ENCODE data around the gene ARHGAP18.

The ARHGAP18 gene

GRCh38 chr6:129717277-129717676, 7.3 kb upstream of the ARHGAP18 start:
- peak; percentile 71 for DNase-seq

- DNase-seq = no peak
Measured at GRCh38 chr6:129713806-129714333, 3.9 kb upstream of the ARHGAP18 start.

GRCh38 chr6:129711271-129711631, 1.3 kb upstream of the ARHGAP18 start:
- DNase-seq = no peak

GRCh38 chr6:129710450-129711270, 683 bp upstream of the ARHGAP18 start:
- no peak for DNase-seq

- DNase-seq = peak; percentile 55
Measured at GRCh38 chr6:129709196-129709768, 695 bp downstream of the ARHGAP18 start.

GRCh38 chr6:129708496-129709195, 1.3 kb downstream of the ARHGAP18 start:
- DNase-seq = no peak

- no peak for DNase-seq
Measured at GRCh38 chr6:129707882-129708495, 2.0 kb downstream of the ARHGAP18 start.

- no peak for DNase-seq
Measured at GRCh38 chr6:129707028-129707427, 2.9 kb downstream of the ARHGAP18 start.

GRCh38 chr6:129705212-129705611, 4.8 kb downstream of the ARHGAP18 start:
- no peak for DNase-seq

- no peak for DNase-seq
Measured at GRCh38 chr6:129704708-129705107, 5.3 kb downstream of the ARHGAP18 start.

GRCh38 chr6:129701721-129702455, 8.1 kb downstream of the ARHGAP18 start:
- DNase-seq = peak; percentile 55

- DNase-seq = no peak
Measured at GRCh38 chr6:129700666-129701065, 9.3 kb downstream of the ARHGAP18 start.

- DNase-seq = no peak
Measured at GRCh38 chr6:129699659-129700058, 10.3 kb downstream of the ARHGAP18 start.

GRCh38 chr6:129698430-129698829, 11.5 kb downstream of the ARHGAP18 start:
- no peak for DNase-seq

GRCh38 chr6:129697788-129698187, 12.2 kb downstream of the ARHGAP18 start:
- no peak for DNase-seq

GRCh38 chr6:129696843-129697242, 13.1 kb downstream of the ARHGAP18 start:
- DNase-seq = no peak

GRCh38 chr6:129696028-129696418, 14.0 kb downstream of the ARHGAP18 start:
- DNase-seq = no peak

- DNase-seq = no peak
Measured at GRCh38 chr6:129695373-129696027, 14.5 kb downstream of the ARHGAP18 start.

GRCh38 chr6:129694036-129694435, 15.9 kb downstream of the ARHGAP18 start:
- no peak for DNase-seq

- no peak for DNase-seq
Measured at GRCh38 chr6:129692467-129692866, 17.5 kb downstream of the ARHGAP18 start.

- DNase-seq = no peak
Measured at GRCh38 chr6:129691709-129692108, 18.3 kb downstream of the ARHGAP18 start.

- no peak for DNase-seq
Measured at GRCh38 chr6:129691043-129691640, 18.8 kb downstream of the ARHGAP18 start.
